Endodermal cell (in vitro differentiated cells): ENCODE results near the gene WDR90. TPM values are rescaled to one million over a fixed set of nuclear protein-coding genes. Genes with fewer than 3 reads are reported as not detected.

Experiments used
- DNase-seq: peaks from one replicate; pipeline ENCODE4 v3.0.0-alpha.2; 2017
- H3K27ac ChIP-seq: 2 replicates; pipeline ENCODE4 v1.5.1; 2013; ENCODE audit warnings: mild to moderate bottlenecking, low read depth, low read length, moderate library complexity
- H3K27me3 ChIP-seq: 2 replicates; pipeline ENCODE4 v1.6.1; 2013; ENCODE audit warnings: mild to moderate bottlenecking, low read length, moderate library complexity; ENCODE audit not compliant: insufficient read depth, control insufficient read depth, poor library complexity, severe bottlenecking
- H3K36me3 ChIP-seq: 2 replicates; pipeline ENCODE4 v1.7.0; 2013; ENCODE audit warnings: mild to moderate bottlenecking, low read length, moderate library complexity; ENCODE audit not compliant: control insufficient read depth, insufficient read depth
- H3K4me1 ChIP-seq: one replicate; pipeline ENCODE4 v1.7.0; 2013; ENCODE audit warnings: low read length; ENCODE audit not compliant: control insufficient read depth, insufficient read depth
- H3K4me3 ChIP-seq: 2 replicates; pipeline ENCODE4 v1.5.1; 2013; ENCODE audit warnings: mild to moderate bottlenecking, low read length, moderate library complexity
- H3K9ac ChIP-seq: 2 replicates; pipeline ENCODE4 v1.6.1; 2013; ENCODE audit warnings: mild to moderate bottlenecking, low read length, moderate library complexity; ENCODE audit not compliant: poor library complexity, severe bottlenecking; ENCODE audit errors: extremely low read depth
- H3K9me3 ChIP-seq: 2 replicates; pipeline ENCODE4 v1.6.1; 2013; ENCODE audit warnings: mild to moderate bottlenecking, low read length, moderate library complexity; ENCODE audit not compliant: control insufficient read depth
- H3K27ac Mint-ChIP-seq: 2 replicates; pipeline ENCODE4 v1.8.0; 2020; ENCODE audit warnings: mixed read lengths
- H3K27me3 Mint-ChIP-seq: 2 replicates; pipeline ENCODE4 v1.8.0; 2021; ENCODE audit warnings: mild to moderate bottlenecking, mixed read lengths; ENCODE audit not compliant: insufficient read depth
- H3K36me3 Mint-ChIP-seq: 2 replicates; pipeline ENCODE4 v1.8.0; 2020; ENCODE audit warnings: low read depth, mixed read lengths
- H3K4me1 Mint-ChIP-seq: 2 replicates; pipeline ENCODE4 v1.8.0; 2020; ENCODE audit warnings: mixed read lengths
- H3K4me3 Mint-ChIP-seq: 2 replicates; pipeline ENCODE4 v1.8.0; 2020; ENCODE audit warnings: mild to moderate bottlenecking, moderate library complexity, mixed read lengths
- H3K9me3 Mint-ChIP-seq: 2 replicates; pipeline ENCODE4 v1.8.0; 2020; ENCODE audit warnings: mild to moderate bottlenecking, mixed read lengths
- WGBS, 2 experiments: methylation state at CpG; one replicate each; pipeline versions ENCODE4 v1.1.5 to v1.1.7; 2013; ENCODE audit warnings: missing lambda C conversion rate in 2 of 2, mixed read lengths in 1 of 2; ENCODE audit not compliant: insufficient coverage in 1 of 2, insufficient read length in 1 of 2; 5-methylcytosine and 5-hydroxymethylcytosine counted together
- total RNA-seq, 2 donors: library from RNA; stranded (reverse); fragmentation: NEBNext Ultra II Directional in 1 of 2; extraction: Animal tissue kit (Norgen Biotek cat#: 25700) in 1 of 2; gene quantifications; 2 replicates in 1 of 2; 3 replicates in 1 of 2; pipeline ENCODE4 v1.2.1, GENCODE V29; 2021
- TF ChIP-seq, protein P1 (sequence below): fragments of 200-600 bp; sonication (generic); conservative IDR thresholded peaks from 2 replicates; pipeline ENCODE4 v1.5.0; 2021; ENCODE audit warnings: antibody characterized with exemption, mild to moderate bottlenecking

The WDR90 gene
- total RNA-seq, 2 donors from 2014 or later = 112 to 120 TPM

DNA sequence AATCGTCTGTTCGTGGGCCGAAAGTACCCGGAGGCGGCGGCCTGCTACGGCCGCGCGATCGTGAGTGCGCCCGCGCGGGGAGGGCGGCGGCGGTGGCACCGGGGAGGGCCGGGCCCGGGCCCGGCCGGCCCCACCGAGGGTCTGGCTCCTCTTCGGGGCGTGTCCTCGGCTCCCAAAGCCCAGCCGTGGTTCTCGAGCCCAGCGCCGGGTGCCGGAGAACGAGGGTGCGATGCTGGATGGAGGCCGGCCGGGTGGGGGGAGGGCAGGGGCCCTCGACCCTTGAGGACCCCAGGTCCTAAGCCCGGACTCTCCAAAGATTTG, 31.4 kb downstream of the WDR90 start:
- H3K4me3 Mint-ChIP-seq = peak overlapping the region; percentile 73
- Histone ChIP-seq H3K9me3 (no peaks in the 10 kb centered on the region), H3K27me3 (no peaks in the 10 kb centered on the region), H3K4me1 (peaks cover 18% of the 10 kb centered on the region), H3K36me3 (peaks cover 27% of the 10 kb centered on the region), H3K4me3 (peak overlapping the region; percentile 91), H3K9ac (peak overlapping the region; percentile 76), H3K27ac (peak overlapping the region; percentile 17)
- no peaks in the 10 kb centered on the region for H3K9me3 Mint-ChIP-seq
- WGBS, 2 experiments = 0% methylated on average over 12 to 38 of the region's 38 CpGs
- H3K27ac Mint-ChIP-seq = peak overlapping the region; percentile 48
- H3K27me3 Mint-ChIP-seq = no peaks in the 10 kb centered on the region
- H3K36me3 Mint-ChIP-seq = peaks cover 22% of the 10 kb centered on the region
- peaks cover 17% of the 10 kb centered on the region for H3K4me1 Mint-ChIP-seq
- peak; percentile 63 for DNase-seq
- TF ChIP-seq, protein P1, sequence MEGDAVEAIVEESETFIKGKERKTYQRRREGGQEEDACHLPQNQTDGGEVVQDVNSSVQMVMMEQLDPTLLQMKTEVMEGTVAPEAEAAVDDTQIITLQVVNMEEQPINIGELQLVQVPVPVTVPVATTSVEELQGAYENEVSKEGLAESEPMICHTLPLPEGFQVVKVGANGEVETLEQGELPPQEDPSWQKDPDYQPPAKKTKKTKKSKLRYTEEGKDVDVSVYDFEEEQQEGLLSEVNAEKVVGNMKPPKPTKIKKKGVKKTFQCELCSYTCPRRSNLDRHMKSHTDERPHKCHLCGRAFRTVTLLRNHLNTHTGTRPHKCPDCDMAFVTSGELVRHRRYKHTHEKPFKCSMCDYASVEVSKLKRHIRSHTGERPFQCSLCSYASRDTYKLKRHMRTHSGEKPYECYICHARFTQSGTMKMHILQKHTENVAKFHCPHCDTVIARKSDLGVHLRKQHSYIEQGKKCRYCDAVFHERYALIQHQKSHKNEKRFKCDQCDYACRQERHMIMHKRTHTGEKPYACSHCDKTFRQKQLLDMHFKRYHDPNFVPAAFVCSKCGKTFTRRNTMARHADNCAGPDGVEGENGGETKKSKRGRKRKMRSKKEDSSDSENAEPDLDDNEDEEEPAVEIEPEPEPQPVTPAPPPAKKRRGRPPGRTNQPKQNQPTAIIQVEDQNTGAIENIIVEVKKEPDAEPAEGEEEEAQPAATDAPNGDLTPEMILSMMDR = no peak

DNA sequence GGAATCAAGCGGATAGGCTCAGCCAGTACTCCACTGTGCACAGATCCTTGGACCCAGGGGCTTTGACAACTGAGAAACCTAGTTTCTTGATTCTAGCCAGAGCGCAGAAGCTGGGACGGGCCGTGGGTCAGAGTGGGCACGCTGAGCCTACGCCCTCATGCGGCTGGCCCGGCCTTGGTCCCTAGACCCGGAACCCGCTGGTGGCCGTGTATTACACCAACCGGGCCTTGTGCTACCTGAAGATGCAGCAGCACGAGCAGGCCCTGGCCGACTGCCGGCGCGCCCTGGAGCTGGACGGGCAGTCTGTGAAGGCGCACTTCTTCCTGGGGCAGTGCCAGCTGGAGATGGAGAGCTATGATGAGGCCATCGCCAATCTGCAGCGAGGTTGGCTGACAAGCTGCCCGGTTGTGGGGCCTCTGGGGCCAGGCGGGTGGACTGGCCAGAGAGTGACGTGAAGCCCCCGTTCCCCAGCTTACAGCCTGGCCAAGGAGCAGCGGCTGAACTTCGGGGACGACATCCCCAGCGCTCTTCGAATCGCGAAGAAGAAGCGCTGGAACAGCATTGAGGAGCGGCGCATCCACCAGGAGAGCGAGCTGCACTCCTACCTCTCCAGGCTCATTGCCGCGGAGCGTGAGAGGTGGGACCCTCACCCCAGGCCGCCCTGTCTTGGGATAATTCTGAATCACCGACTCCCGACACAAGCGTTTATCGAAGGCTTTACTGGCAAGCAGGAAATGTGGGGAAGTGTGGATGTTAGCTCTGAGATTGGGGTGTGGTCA, 32.0 kb downstream of the WDR90 start:
- Mint-ChIP-seq H3K4me3 (peak overlapping the region; percentile 73), H3K27ac (peak overlapping the region; percentile 48), H3K36me3 (peaks cover 28% of the 10 kb centered on the region), H3K27me3 (no peaks in the 10 kb centered on the region), H3K9me3 (no peaks in the 10 kb centered on the region), H3K4me1 (peaks cover 17% of the 10 kb centered on the region)
- Histone ChIP-seq H3K4me1 (peaks cover 18% of the 10 kb centered on the region), H3K27me3 (no peaks in the 10 kb centered on the region), H3K9ac (peak overlapping the region; percentile 76), H3K27ac (peak overlapping the region; percentile 17), H3K4me3 (peak overlapping the region; percentile 91), H3K9me3 (no peaks in the 10 kb centered on the region), H3K36me3 (peaks cover 30% of the 10 kb centered on the region)
- 64 to 76% methylated on average over 35 to 44 of the region's 44 CpGs for WGBS, 2 experiments
- DNase-seq = peak; percentile 73
- TF ChIP-seq, protein P1 = peak; percentile 21

DNA sequence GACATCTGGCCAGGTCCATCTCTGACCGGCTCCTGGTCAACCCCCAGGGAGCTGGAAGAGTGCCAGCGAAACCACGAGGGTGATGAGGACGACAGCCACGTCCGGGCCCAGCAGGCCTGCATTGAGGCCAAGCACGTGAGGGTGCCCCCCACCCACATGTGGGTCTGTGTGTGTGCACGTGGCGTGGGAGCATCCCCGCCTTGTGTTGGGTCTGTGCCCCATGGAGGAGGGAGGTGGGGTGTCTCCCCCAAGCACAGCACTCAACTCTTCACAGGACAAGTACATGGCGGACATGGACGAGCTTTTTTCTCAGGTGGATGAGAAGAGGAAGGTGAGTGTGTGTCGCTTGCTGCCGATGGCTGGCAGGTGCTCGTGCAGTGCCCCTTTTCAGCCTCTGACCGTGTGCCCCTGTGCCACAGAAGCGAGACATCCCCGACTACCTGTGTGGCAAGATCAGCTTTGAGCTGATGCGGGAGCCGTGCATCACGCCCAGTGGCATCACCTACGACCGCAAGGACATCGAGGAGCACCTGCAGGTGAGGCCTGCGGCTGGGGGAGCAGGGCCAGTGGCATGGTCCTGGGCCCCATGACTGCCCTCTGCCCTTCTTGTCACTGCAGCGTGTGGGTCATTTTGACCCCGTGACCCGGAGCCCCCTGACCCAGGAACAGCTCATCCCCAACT, 32.7 kb downstream of the WDR90 start:
- Histone ChIP-seq H3K4me1 (peaks cover 18% of the 10 kb centered on the region), H3K27ac (no peak overlapping the region), H3K36me3 (peaks cover 36% of the 10 kb centered on the region), H3K4me3 (peak overlapping the region; percentile 91), H3K9ac (no peak overlapping the region), H3K27me3 (no peaks in the 10 kb centered on the region), H3K9me3 (no peaks in the 10 kb centered on the region)
- 94 to 97% methylated on average over 17 to 28 of the region's 28 CpGs for WGBS, 2 experiments
- no peaks in the 10 kb centered on the region for H3K27me3 Mint-ChIP-seq
- peaks cover 31% of the 10 kb centered on the region for H3K36me3 Mint-ChIP-seq
- no peak for DNase-seq
- TF ChIP-seq, protein P1 = no peak
- H3K27ac Mint-ChIP-seq = peak overlapping the region; percentile 48
- H3K4me1 Mint-ChIP-seq = peaks cover 17% of the 10 kb centered on the region
- peak overlapping the region; percentile 73 for H3K4me3 Mint-ChIP-seq
- H3K9me3 Mint-ChIP-seq = no peaks in the 10 kb centered on the region
